HG03060 (cell line): ENCODE results near the gene DNMT3L.
"Not testable (repeated sequence)": the region's sequence is repeated elsewhere in the genome, so short reads cannot be mapped to it uniquely, and the experiment has no call there.

Experiments used
- ATAC-seq: cut with Tn5 transposase; IDR thresholded peaks from one replicate; pipeline ENCODE4 v1.9.1; 2021; ENCODE audit warnings: low read depth, moderate number of reproducible peaks; ENCODE audit not compliant: unreplicated experiment

The DNMT3L gene

GRCh38 chr21:44202590-44203299 is 59.0 kb downstream of the DNMT3L start:
- not testable (repeated sequence) for ATAC-seq

- not testable (repeated sequence) for ATAC-seq
Measured at GRCh38 chr21:44199997-44200396, 61.7 kb downstream of the DNMT3L start.

GRCh38 chr21:44199448-44199847 is 62.2 kb downstream of the DNMT3L start:
- ATAC-seq = no peak

- ATAC-seq = not testable (repeated sequence)
Measured at GRCh38 chr21:44197156-44197516, 64.6 kb downstream of the DNMT3L start.
